A549 (cell line): ENCODE results near the gene ORM1. TPM values are rescaled to one million over a fixed set of nuclear protein-coding genes. Genes with fewer than 3 reads are reported as not detected.

Experiments used
- ATAC-seq, 2 experiments: fragments of 200-7000 bp in 1 of 2; fragments of >200 bp in 1 of 2; cut with Nextera tagmentation in 1 of 2; cut with Tn5 transposase in 1 of 2; 3 replicates each; pipeline versions ENCODE4 v1.8.0 to v1.9.1; 2018 to 2020; ENCODE audit warnings: mild to moderate bottlenecking in 1 of 2, moderate library complexity in 1 of 2
- CTCF ChIA-PET: fragments of 300-600 bp; sonication (Branson Sonifier 250); formaldehyde crosslinking; extraction: SDS; loops from one replicate; lab custom pipeline; 2021; ENCODE audit warnings: antibody characterized with exemption, inconsistent platforms; lab: Yijun Ruan, JAX
- POLR2A ChIA-PET: fragments of 350-600 bp; formaldehyde crosslinking; extraction: SDS; loops from one replicate; lab custom pipeline; 2021; ENCODE audit warnings: antibody characterized with exemption, inconsistent platforms; lab: Yijun Ruan, JAX
- DNase-seq, 2 experiments: peaks; one replicate each; pipeline versions ENCODE4 v3.0.0 to v3.0.0-alpha.2; 2011 to 2016; ENCODE audit warnings: low read depth in 1 of 2, low spot score in 1 of 2
- FAIRE-seq: peaks from 2 replicates; lab custom pipeline; 2011; peaks lifted over from hg19 to GRCh38; lab: Jason Lieb, UNC
- H3K27ac ChIP-seq, 2 experiments: fragments of >200 bp; sonication (Bioruptor Twin); formaldehyde crosslinking; 3 replicates each; pipeline ENCODE4 v1.5.1; 2016 to 2017
- H3K4me1 ChIP-seq: fragments of >200 bp; sonication (Bioruptor Twin); formaldehyde crosslinking; 3 replicates; pipeline ENCODE4 v1.6.1; 2016
- H3K4me2 ChIP-seq: fragments of >200 bp; sonication (Bioruptor Twin); formaldehyde crosslinking; 3 replicates; pipeline ENCODE4 v1.6.1; 2016
- H3K4me3 ChIP-seq: fragments of >200 bp; sonication (Bioruptor Twin); formaldehyde crosslinking; 3 replicates; pipeline ENCODE4 v1.5.1; 2016
- H3K9me3 ChIP-seq: fragments of >200 bp; sonication (Bioruptor Twin); formaldehyde crosslinking; 3 replicates; pipeline ENCODE4 v1.6.1; 2016
- BCL3 ChIP-seq: fragments of >200 bp; sonication (Bioruptor Twin); formaldehyde crosslinking; IDR thresholded peaks from 3 replicates; pipeline ENCODE4 v1.6.1; 2016
- CHD4 ChIP-seq: fragments of 200-600 bp; sonication (generic); IDR thresholded peaks from 2 replicates; pipeline ENCODE4 v1.6.1; 2016; ENCODE audit warnings: antibody characterized with exemption, mild to moderate bottlenecking, borderline replicate concordance
- EHMT2 ChIP-seq: fragments of 200-600 bp; sonication (generic); IDR thresholded peaks from 2 replicates; pipeline ENCODE4 v1.6.1; 2016; ENCODE audit warnings: antibody characterized with exemption, low read depth, mild to moderate bottlenecking, moderate library complexity
- EP300 ChIP-seq, 2 experiments: fragments of >200 bp; sonication (Bioruptor Twin); formaldehyde crosslinking; IDR thresholded peaks; 2 replicates in 1 of 2; 3 replicates in 1 of 2; pipeline ENCODE4 v1.6.1; 2016 to 2017
- FOXS1 ChIP-seq: fragments of 250-450 bp; sonication (Bioruptor Pico); IDR thresholded peaks from 2 replicates; pipeline ENCODE4 v1.5.0; 2020; ENCODE audit warnings: mild to moderate bottlenecking, moderate library complexity
- HES2 ChIP-seq: fragments of >200 bp; sonication (Bioruptor Twin); formaldehyde crosslinking; IDR thresholded peaks from 2 replicates; pipeline ENCODE4 v1.6.1; 2016
- MAFK ChIP-seq: fragments of 450-650 bp; IDR thresholded peaks from 2 replicates; pipeline ENCODE4 v1.6.1; 2014; ENCODE audit not compliant: partially characterized antibody
- MYC ChIP-seq: IDR thresholded peaks from 2 replicates; pipeline ENCODE4 v1.6.1; 2012; ENCODE audit warnings: mild to moderate bottlenecking, inconsistent platforms, low read length, improper control_type of control experiment, borderline replicate concordance
- POLR2A ChIP-seq: IDR thresholded peaks from 2 replicates; pipeline ENCODE4 v1.6.1; 2012; ENCODE audit warnings: mild to moderate bottlenecking, low read length
- RAD21 ChIP-seq, 2 experiments: fragments of >200 bp in 1 of 2; sonication (Bioruptor Twin) in 1 of 2; formaldehyde crosslinking in 1 of 2; IDR thresholded peaks in 1 of 2; conservative IDR thresholded peaks in 1 of 2; 2 replicates in 1 of 2; 3 replicates in 1 of 2; pipeline ENCODE4 v1.6.1; 2012 to 2018; ENCODE audit warnings: inconsistent platforms in 1 of 2
- RNF2 ChIP-seq: fragments of 200-600 bp; sonication (generic); IDR thresholded peaks from 2 replicates; pipeline ENCODE4 v1.6.1; 2016; ENCODE audit warnings: low read depth, mild to moderate bottlenecking, antibody characterized with exemption, moderate library complexity, borderline replicate concordance
- TP53 ChIP-seq: fragments of 250-450 bp; sonication (Bioruptor Pico); IDR thresholded peaks from 2 replicates; pipeline ENCODE4 v1.5.0; 2021; ENCODE audit warnings: mild to moderate bottlenecking, moderate library complexity
- ZC3H11A ChIP-seq: fragments of 450-650 bp; IDR thresholded peaks from 2 replicates; pipeline ENCODE4 v1.6.1; 2014; ENCODE audit warnings: antibody characterized with exemption, mild to moderate bottlenecking
- ZSCAN20 ChIP-seq: fragments of 250-450 bp; sonication (Bioruptor Pico); IDR thresholded peaks from 2 replicates; pipeline ENCODE4 v1.8.0; 2022; ENCODE audit warnings: mild to moderate bottlenecking, moderate library complexity
- WGBS: methylation state at CpG from one replicate; pipeline ENCODE4 v1.1.6; 2017; ENCODE audit errors: missing lambda C conversion rate; 5-methylcytosine and 5-hydroxymethylcytosine counted together
- polyA plus RNA-seq, 4 experiments: library from polyadenylated mRNA; depleted of rRNA in 3 of 4; stranded (reverse); fragments of >200 nt; fragmentation: RNase III in 1 of 4; extraction: RNeasy Plus Mini Kit Qiagen cat#74134 plus additional on column Dnase treatment in 1 of 4; gene quantifications; 2 replicates in 3 of 4; 3 replicates in 1 of 4; pipeline ENCODE4 v1.2.3, GENCODE V29; 2011 to 2017
- TF ChIP-seq, protein P1 (sequence below): fragments of 150-350 bp; IDR thresholded peaks from 2 replicates; pipeline ENCODE4 v1.6.1; 2014; ENCODE audit warnings: low read depth, mild to moderate bottlenecking, low read length
- TF ChIP-seq, protein P2 (sequence below): IDR thresholded peaks from 2 replicates; pipeline ENCODE4 v1.6.1; 2012
- TF ChIP-seq, protein P3 (sequence below): fragments of 250-450 bp; sonication (Bioruptor Pico); IDR thresholded peaks from 2 replicates; pipeline ENCODE4 v1.5.0; 2021; ENCODE audit warnings: mild to moderate bottlenecking, moderate library complexity, borderline replicate concordance

Gene ORM1
- polyA plus RNA-seq, 2 of the 4 experiments (the other 2 are of a cell fraction) = 0.12 to 0.19 TPM

- TF ChIP-seq BCL3 = no peak
Measured at GRCh38 chr9:114372921-114373448, 50.1 kb downstream of the ORM1 start (continued).

DNA sequence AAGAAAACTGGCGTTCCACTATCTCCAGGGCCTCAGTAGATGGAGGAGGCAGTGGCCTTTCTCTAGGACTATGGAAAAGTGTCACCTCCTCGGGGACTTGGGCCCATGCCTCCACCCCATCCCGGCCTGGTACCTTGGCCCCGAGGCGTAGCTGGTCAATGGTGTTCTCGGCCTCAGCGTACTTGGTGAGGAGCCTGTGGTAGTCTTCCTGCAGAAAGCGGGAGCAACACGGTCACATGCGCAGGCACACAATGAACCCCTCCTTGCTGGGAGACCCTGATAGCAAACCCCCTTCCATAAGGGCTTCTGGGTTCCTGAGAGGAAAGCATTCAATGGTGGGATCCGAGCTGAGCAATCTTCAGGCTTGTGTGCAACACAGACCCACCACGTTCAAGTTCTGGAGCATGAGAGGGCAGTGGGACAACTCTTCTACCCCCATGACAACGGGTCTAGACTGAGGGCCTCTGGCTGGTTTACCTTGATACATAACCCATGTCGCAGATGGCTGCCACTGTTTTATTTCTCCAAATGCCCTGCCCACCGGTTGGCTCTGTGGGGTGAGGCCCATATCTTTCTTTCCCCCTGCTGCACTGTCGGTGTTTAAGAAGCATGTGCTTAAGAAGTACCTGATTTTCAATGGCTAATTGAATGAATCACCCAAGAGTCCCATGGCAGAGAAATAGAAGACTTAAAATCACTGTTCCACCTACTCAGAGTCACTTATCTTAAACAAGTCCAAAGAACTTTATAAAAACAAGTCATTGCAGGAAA, 51.2 kb downstream of the ORM1 start:
- CTCF ChIA-PET = interaction anchor here (0.8 kb wide), 1 partner anchor 28 kb away, joined by 3 read pairs; no protein-coding TSS in a partner anchor
- no peak for ATAC-seq
- Histone ChIP-seq H3K27ac (no peak overlapping the region), H3K4me3 (no peak overlapping the region), H3K4me1 (no peaks in the 10 kb centered on the region), H3K9me3 (no peaks in the 10 kb centered on the region), H3K4me2 (no peak overlapping the region)
- no peak for FAIRE-seq
- DNase-seq = no peak
- 78% methylated on average over 15 of the region's 16 CpGs for WGBS
- POLR2A ChIA-PET = no interaction called here
- no peak for TF ChIP-seq FOXS1 (CRISPR knock-in tag)
- no peak for TF ChIP-seq MAFK
- TF ChIP-seq, protein P1, sequence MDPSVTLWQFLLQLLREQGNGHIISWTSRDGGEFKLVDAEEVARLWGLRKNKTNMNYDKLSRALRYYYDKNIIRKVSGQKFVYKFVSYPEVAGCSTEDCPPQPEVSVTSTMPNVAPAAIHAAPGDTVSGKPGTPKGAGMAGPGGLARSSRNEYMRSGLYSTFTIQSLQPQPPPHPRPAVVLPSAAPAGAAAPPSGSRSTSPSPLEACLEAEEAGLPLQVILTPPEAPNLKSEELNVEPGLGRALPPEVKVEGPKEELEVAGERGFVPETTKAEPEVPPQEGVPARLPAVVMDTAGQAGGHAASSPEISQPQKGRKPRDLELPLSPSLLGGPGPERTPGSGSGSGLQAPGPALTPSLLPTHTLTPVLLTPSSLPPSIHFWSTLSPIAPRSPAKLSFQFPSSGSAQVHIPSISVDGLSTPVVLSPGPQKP = no peak
- TF ChIP-seq ZC3H11A = no peak
- no peak for TF ChIP-seq POLR2A
- TF ChIP-seq, protein P2, sequence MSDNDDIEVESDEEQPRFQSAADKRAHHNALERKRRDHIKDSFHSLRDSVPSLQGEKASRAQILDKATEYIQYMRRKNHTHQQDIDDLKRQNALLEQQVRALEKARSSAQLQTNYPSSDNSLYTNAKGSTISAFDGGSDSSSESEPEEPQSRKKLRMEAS = no peak
- no peak for TF ChIP-seq CHD4
- no peak for TF ChIP-seq RAD21 (conservative IDR thresholded peaks at IDR 0.05 in 1 of 2, IDR thresholded peaks at IDR 0.05 in 1 of 2)
- TF ChIP-seq ZSCAN20 (CRISPR knock-in tag) = no peak
- TF ChIP-seq MYC = no peak
- TF ChIP-seq EHMT2 = no peak

- no peak for ATAC-seq
- CTCF ChIA-PET = no interaction called here
- Histone ChIP-seq H3K27ac (no peak overlapping the region), H3K9me3 (no peaks in the 10 kb centered on the region), H3K4me2 (no peak overlapping the region), H3K4me3 (no peak overlapping the region), H3K4me1 (no peaks in the 10 kb centered on the region)
- FAIRE-seq = no peak
- TF ChIP-seq RNF2 = no peak
- no peak for TF ChIP-seq EP300 (IDR thresholded peaks at IDR 0.05)
- TF ChIP-seq, protein P3, sequence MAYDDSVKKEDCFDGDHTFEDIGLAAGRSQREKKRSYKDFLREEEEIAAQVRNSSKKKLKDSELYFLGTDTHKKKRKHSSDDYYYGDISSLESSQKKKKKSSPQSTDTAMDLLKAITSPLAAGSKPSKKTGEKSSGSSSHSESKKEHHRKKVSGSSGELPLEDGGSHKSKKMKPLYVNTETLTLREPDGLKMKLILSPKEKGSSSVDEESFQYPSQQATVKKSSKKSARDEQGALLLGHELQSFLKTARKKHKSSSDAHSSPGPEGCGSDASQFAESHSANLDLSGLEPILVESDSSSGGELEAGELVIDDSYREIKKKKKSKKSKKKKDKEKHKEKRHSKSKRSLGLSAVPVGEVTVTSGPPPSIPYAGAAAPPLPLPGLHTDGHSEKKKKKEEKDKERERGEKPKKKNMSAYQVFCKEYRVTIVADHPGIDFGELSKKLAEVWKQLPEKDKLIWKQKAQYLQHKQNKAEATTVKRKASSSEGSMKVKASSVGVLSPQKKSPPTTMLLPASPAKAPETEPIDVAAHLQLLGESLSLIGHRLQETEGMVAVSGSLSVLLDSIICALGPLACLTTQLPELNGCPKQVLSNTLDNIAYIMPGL (CRISPR knock-in tag) = no peak
- no peak for TF ChIP-seq HES2
- no peak for TF ChIP-seq TP53 (CRISPR knock-in tag)
- TF ChIP-seq BCL3 = no peak
- POLR2A ChIA-PET = no interaction called here
- DNase-seq = no peak
- WGBS = 90% methylated on average over 9 of the region's 9 CpGs
Measured at GRCh38 chr9:114374936-114375335, 52.0 kb downstream of the ORM1 start.
